NCI-H526 (cell line): ENCODE data around the gene DCUN1D2.
"Not testable (repeated sequence)": the region's sequence is repeated elsewhere in the genome, so short reads cannot be mapped to it uniquely, and the experiment has no call there.

Source experiments
- DNase-seq, 2 experiments: peaks; one replicate each; lab custom pipeline; 2025; lab: John Stamatoyannopoulos, UW

DCUN1D2 gene

DNA sequence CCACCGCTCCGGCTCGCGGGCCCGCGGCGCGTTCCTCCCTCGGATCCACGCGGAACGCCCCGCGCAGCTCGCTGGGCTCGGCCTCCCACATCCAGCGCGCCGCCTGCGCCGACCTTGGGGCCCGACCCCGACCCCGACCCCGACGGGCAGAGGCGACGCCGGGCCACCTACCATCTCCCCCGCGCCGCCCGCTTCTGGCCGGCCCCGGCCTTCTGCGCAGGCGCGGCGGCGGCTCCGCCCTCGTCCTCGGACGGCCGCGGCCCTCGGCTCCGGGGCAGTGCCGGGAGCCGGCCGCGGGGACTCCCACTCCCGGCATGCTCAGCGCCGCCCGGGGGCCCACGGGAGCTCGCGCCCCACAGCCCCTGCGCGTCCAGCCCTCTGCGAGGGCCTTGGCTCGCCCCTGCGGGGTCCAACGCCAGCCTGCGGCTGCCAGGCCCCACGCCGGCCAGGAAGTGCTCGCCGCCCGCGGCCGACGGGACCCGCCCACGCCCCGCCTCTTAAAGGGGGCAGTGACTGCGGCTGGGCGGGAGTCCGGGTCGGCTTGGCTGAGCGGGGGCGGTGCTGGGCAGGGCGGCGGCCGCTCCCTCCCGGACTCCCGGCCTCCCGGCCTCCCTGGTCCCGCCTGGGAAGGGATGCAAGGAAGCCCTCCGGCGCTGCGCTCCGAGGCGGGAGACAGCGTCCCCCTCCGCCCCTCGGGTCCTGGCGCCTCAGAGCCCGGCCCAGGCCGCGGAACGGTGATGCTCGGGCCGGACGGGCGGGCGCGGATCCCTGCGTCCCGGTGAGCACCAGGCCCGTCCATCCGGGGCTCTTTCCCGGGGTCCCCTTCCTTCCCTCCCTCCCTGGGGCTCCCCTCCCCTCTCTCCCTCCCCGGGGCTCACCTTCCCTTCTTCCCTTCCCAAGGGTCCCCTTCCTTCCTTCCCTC lies at the start of gene DCUN1D2:
Gene DCUN1D2 (minus strand): TSS at position 216 of the 922 bp plus-strand sequence. CDS start 42 bp downstream, at position 174.
- DNase-seq: peak; percentile 85 to 97

GRCh38 chr13:113539822-113540221 lies 49.3 kb upstream of the DCUN1D2 start:
- DNase-seq: no peak

- no peak for DNase-seq
Observed at GRCh38 chr13:113539176-113539575, 48.7 kb upstream of the DCUN1D2 start.

GRCh38 chr13:113538689-113539058 lies 48.2 kb upstream of the DCUN1D2 start:
- no peak for DNase-seq

- no peak for DNase-seq
Observed at GRCh38 chr13:113537909-113538688, 47.6 kb upstream of the DCUN1D2 start.

DNA sequence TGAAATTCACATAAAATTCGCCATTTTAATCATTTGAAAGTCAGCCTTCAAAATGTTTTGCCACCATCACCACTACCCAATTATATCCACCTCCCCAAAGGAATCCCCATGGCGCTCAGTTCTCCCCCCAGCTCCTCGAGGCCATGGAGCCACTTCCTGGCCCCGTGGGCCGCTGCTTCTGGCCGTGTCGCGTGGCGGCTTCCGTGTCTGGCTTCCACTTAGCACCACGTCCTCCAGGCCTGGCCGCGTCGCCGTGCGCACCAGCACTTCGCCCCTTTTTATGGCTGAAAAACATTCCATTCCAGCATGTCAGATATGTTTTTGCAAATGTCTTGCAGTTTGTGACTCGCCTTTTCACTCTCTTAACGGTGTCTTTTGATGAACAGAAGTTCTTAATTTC lies 46.7 kb upstream of the DCUN1D2 start:
- DNase-seq: no peak

- no peak for DNase-seq
Observed at GRCh38 chr13:113536461-113537110, 46.1 kb upstream of the DCUN1D2 start.

GRCh38 chr13:113535381-113535781 lies 44.9 kb upstream of the DCUN1D2 start:
- DNase-seq: no peak

GRCh38 chr13:113534236-113534860 lies 43.8 kb upstream of the DCUN1D2 start:
- no peak for DNase-seq

GRCh38 chr13:113533161-113533840 lies 42.8 kb upstream of the DCUN1D2 start:
- no peak for DNase-seq

DNA sequence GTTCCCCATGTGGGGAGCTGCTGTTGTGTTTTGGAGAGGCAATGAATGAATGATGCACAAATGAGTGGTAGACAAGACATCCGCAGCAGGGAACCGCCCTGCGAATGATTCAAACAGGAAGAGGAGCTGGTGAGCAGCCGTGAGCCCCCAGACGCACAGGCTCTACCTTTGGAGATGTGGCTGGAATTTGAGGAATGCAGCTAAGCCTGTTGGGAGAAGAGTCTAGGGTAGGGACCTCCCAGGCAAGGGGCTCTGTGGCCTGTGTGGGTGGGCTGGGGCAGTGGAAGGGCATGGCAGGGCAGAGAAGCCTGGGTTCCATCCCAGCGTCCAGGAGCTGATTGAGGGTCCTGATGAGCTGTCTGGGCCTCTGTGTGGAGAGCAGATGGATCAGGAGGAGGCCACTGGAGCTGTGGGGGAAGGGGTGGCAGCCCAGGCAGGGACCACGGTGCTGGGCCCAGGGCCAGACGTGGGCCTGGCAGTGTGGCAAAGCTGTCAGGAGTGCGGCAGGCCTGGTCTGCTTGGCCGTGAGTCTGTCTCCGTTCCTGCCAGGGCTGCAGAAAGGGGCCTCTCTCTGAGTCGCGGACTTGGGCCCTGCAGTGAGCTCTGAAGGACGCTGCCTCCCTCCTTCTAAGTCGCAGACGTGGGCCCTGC lies 41.8 kb upstream of the DCUN1D2 start:
- no peak for DNase-seq

GRCh38 chr13:113531041-113531873 lies 40.7 kb upstream of the DCUN1D2 start:
- no peak for DNase-seq

DNA sequence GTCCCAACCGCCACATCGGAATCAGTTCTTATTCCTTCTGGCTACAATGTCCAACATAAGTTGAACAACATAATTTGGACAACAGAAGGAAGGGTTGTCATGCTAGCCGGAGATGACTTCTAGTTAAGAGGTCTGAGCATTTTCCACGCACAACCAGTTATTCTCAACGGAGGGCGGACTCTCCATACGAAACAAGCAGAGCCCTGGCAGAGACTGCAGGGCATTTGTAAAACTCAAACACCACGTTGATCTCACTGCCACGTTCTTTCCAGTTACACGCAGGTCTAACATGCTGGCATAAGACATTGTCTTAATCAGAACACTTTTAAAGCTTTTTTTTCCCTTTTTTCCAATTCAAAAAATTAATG lies 38.3 kb upstream of the DCUN1D2 start:
- no peak for DNase-seq

DNA sequence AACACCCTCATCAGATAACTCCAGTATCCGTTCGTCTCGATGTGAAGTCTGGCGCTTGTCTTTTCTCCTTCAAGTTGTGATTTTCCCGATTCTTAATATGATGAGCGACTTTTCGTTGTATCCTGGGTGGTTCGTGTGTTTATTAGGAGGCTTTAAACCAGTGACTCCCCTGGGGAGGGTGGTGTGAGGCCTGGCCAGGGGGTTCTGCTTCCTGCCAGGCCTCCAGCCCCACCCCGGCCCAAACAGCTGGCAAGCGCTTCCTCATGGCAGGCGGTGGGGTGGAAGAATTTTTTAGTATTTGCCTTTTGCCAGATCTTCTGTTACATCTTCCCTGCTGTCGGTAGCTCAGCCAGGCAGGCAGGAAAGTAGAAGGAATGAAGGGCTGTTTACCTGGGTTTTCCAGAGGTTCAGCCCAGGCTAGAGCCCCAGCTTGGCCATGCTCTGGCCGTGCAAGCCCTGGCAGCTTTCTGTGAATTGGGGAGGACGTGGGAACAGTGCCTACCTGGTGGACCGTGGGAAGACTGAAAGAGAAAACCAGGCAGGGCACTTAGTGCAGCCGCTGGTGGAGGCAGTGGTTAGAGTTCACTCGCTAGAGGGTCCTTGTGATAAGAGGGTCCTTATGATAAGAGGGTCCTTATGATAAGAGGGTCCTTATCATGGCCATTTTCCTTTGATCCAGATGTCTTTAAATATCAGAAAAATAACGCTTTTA lies 37.7 kb upstream of the DCUN1D2 start:
- DNase-seq: no peak

DNA sequence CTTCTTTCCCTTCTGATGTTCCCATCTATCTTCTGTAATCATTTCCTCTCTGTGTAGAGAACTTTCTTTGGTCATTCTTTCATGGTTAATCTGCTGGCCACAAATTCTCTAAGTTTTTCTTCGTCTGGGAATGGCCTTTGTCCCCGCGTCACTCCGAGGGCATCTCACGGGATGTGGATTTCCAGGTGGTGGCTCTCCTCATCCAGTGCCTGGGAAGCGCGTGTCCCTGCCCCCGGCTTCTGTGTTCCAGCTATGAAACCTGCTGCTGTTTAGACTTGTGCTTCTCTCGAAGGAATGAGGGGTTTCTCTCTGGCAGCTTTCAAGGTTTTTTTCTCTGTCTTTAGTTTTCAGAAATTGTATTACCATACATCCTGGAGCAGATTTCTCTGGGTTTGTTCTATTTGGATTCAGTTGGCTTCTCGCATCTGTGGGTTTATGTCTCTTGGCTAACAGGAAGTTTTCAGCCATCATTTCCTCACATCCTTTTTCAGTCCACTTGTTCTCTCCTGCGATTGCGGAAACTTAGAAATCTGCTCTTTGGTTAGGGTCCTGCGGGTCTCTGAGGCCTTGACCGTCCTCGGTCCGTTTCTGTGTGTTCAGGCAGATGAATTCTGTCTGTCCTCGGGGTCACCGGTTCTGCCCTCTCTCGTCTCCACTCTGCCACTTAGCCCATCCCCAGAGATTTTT lies 36.9 kb upstream of the DCUN1D2 start:
- peak in 1 of 2 experiments; percentile 44 for DNase-seq

GRCh38 chr13:113526466-113527220 lies 36.1 kb upstream of the DCUN1D2 start:
- peak; percentile 96 to 97 for DNase-seq

DNA sequence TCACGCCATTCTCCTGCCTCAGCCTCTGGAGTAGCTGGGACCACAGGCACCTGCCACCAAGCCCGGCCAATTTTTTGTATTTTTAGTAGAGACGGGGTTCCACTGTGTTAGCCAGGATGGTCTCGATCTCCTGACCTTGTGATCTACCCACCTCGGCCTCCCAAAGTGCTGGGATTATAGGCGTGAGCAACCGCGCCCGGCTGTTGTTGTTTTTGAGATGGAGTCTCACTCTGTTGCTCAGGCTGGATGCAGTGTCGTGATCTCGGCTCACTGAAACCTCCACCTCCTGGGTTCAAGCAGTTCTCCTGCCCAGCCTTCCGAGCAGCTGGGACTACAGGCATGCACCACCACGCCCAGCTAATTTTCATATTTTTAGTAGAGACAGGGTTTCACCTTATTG lies 31.9 kb upstream of the DCUN1D2 start:
- not testable (repeated sequence) for DNase-seq

DNA sequence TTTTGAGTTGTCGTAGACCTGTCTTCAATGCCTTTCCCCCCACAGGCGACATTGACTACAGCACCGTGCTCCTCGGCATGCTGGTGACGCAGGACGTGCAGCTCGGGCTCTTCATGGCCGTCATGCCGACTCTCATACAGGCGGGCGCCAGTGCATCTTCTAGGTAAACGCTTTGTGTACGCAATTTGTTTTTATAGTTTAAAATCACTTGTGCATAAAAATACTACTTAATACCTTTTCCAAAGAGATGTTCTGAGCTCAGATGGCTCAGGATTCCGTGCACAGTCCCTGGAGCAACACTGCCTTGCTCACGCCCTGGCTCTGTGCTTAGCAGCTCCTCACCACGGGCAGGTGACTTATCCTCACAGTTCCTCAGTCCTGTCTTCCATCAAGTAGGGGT lies 30.1 kb upstream of the DCUN1D2 start:
- no peak for DNase-seq
